ENCODE results near the gene DUOXA2.

DUOXA2 gene

GRCh38 chr15:45136378-45136764 is 22.2 kb downstream of the DUOXA2 start:
- no peaks in the 10 kb centered on the region for H3K9me3 ChIP-seq (ENCODE audit: severe bottlenecking)
- no peak overlapping the region for H3K27ac ChIP-seq (ENCODE audit: poor library complexity, severe bottlenecking)
- no peak for TF ChIP-seq CTCF (IDR thresholded peaks at IDR 0.05; ENCODE audit: poor library complexity, severe bottlenecking)
- DNase-seq (ENCODE audit: low spot score), result peak; percentile 51
- no peak overlapping the region for H3K4me3 ChIP-seq (ENCODE audit: severe bottlenecking)
- no peak for ATAC-seq (ENCODE audit: low read depth)
- H3K27me3 ChIP-seq (ENCODE audit: insufficient read depth, poor library complexity, severe bottlenecking), result no peaks in the 10 kb centered on the region
- H3K36me3 ChIP-seq (ENCODE audit: low read depth), result peaks cover 29% of the 10 kb centered on the region
- no peaks in the 10 kb centered on the region for H3K4me1 ChIP-seq (ENCODE audit: insufficient read depth, poor library complexity, severe bottlenecking)

- no peak overlapping the region for H3K4me3 ChIP-seq (ENCODE audit: severe bottlenecking)
- no peaks in the 10 kb centered on the region for H3K27me3 ChIP-seq (ENCODE audit: insufficient read depth, poor library complexity, severe bottlenecking)
- ATAC-seq (ENCODE audit: low read depth) (no peak), DNase-seq (ENCODE audit: low spot score) (no peak)
- no peak for TF ChIP-seq CTCF (IDR thresholded peaks at IDR 0.05; ENCODE audit: poor library complexity, severe bottlenecking)
- no peak overlapping the region for H3K27ac ChIP-seq (ENCODE audit: poor library complexity, severe bottlenecking)
- H3K4me1 ChIP-seq (ENCODE audit: insufficient read depth, poor library complexity, severe bottlenecking), result no peaks in the 10 kb centered on the region
- peaks cover 36% of the 10 kb centered on the region for H3K36me3 ChIP-seq (ENCODE audit: low read depth)
- no peaks in the 10 kb centered on the region for H3K9me3 ChIP-seq (ENCODE audit: severe bottlenecking)
Measured at GRCh38 chr15:45137703-45138102, 23.6 kb downstream of the DUOXA2 start.

GRCh38 chr15:45138814-45139765 is 25.0 kb downstream of the DUOXA2 start:
- Histone ChIP-seq H3K27ac (ENCODE audit: poor library complexity, severe bottlenecking) (no peak overlapping the region), H3K36me3 (ENCODE audit: low read depth) (peaks cover 36% of the 10 kb centered on the region), H3K27me3 (ENCODE audit: insufficient read depth, poor library complexity, severe bottlenecking) (no peaks in the 10 kb centered on the region), H3K9me3 (ENCODE audit: severe bottlenecking) (no peaks in the 10 kb centered on the region), H3K4me1 (ENCODE audit: insufficient read depth, poor library complexity, severe bottlenecking) (no peaks in the 10 kb centered on the region), H3K4me3 (ENCODE audit: severe bottlenecking) (no peak overlapping the region)
- TF ChIP-seq CTCF (IDR thresholded peaks at IDR 0.05; ENCODE audit: poor library complexity, severe bottlenecking), result no peak
- DNase-seq (ENCODE audit: low spot score), result peak; percentile 52
- no peak for ATAC-seq (ENCODE audit: low read depth)

GRCh38 chr15:45139770-45140169 is 25.6 kb downstream of the DUOXA2 start:
- Histone ChIP-seq H3K9me3 (ENCODE audit: severe bottlenecking) (no peaks in the 10 kb centered on the region), H3K4me3 (ENCODE audit: severe bottlenecking) (no peak overlapping the region), H3K27me3 (ENCODE audit: insufficient read depth, poor library complexity, severe bottlenecking) (no peaks in the 10 kb centered on the region), H3K4me1 (ENCODE audit: insufficient read depth, poor library complexity, severe bottlenecking) (no peaks in the 10 kb centered on the region), H3K36me3 (ENCODE audit: low read depth) (peaks cover 36% of the 10 kb centered on the region), H3K27ac (ENCODE audit: poor library complexity, severe bottlenecking) (no peak overlapping the region)
- no peak for TF ChIP-seq CTCF (IDR thresholded peaks at IDR 0.05; ENCODE audit: poor library complexity, severe bottlenecking)
- DNase-seq (ENCODE audit: low spot score), result no peak
- no peak for ATAC-seq (ENCODE audit: low read depth)

Measured in RWPE2 (cell line).